ENCODE results near the gene ARMCX2.
"Not testable (repeated sequence)": the region's sequence is repeated elsewhere in the genome, so short reads cannot be mapped to it uniquely, and the experiment has no call there.

The ARMCX2 gene

GRCh38 chrX:101659601-101660063, at the start of gene ARMCX2:
Gene ARMCX2, minus strand, starts transcription at chrX:101659850. Its CDS starts 2,262 bp downstream, at chrX:101657588.
- peak within 1 kb of the TSS; percentile 58 for H3K4me3 ChIP-seq (ENCODE audit: low read depth, low read length)

GRCh38 chrX:101709384-101709783, 49.7 kb upstream of the ARMCX2 start:
- H3K4me3 ChIP-seq (ENCODE audit: low read depth, low read length) = no peak overlapping the region

- H3K4me3 ChIP-seq (ENCODE audit: low read depth, low read length) = no peak overlapping the region
Observed at GRCh38 chrX:101708163-101708562, 48.5 kb upstream of the ARMCX2 start.

- no peak overlapping the region for H3K4me3 ChIP-seq (ENCODE audit: low read depth, low read length)
Observed at GRCh38 chrX:101693476-101693875, 33.8 kb upstream of the ARMCX2 start.

- H3K4me3 ChIP-seq (ENCODE audit: low read depth, low read length) = no peak overlapping the region
Observed at GRCh38 chrX:101691835-101692234, 32.2 kb upstream of the ARMCX2 start.

- H3K4me3 ChIP-seq (ENCODE audit: low read depth, low read length) = no peak overlapping the region
Observed at GRCh38 chrX:101686574-101686973, 26.9 kb upstream of the ARMCX2 start.

- H3K4me3 ChIP-seq (ENCODE audit: low read depth, low read length) = no peak overlapping the region
Observed at GRCh38 chrX:101685923-101686322, 26.3 kb upstream of the ARMCX2 start.

- H3K4me3 ChIP-seq (ENCODE audit: low read depth, low read length) = no peak overlapping the region
Observed at GRCh38 chrX:101682723-101683122, 23.1 kb upstream of the ARMCX2 start.

GRCh38 chrX:101677028-101677427, 17.4 kb upstream of the ARMCX2 start:
- H3K4me3 ChIP-seq (ENCODE audit: low read depth, low read length) = no peak overlapping the region

- no peak overlapping the region for H3K4me3 ChIP-seq (ENCODE audit: low read depth, low read length)
Observed at GRCh38 chrX:101676571-101676970, 16.9 kb upstream of the ARMCX2 start.

GRCh38 chrX:101668143-101668542, 8.5 kb upstream of the ARMCX2 start:
- H3K4me3 ChIP-seq (ENCODE audit: low read depth, low read length) = no peak overlapping the region

- H3K4me3 ChIP-seq (ENCODE audit: low read depth, low read length) = peak overlapping the region; percentile 58
Observed at GRCh38 chrX:101658661-101659491, 774 bp downstream of the ARMCX2 start.

- no peak overlapping the region for H3K4me3 ChIP-seq (ENCODE audit: low read depth, low read length)
Observed at GRCh38 chrX:101657495-101657894, 2.2 kb downstream of the ARMCX2 start.

- H3K4me3 ChIP-seq (ENCODE audit: low read depth, low read length) = no peak overlapping the region
Observed at GRCh38 chrX:101656817-101657216, 2.8 kb downstream of the ARMCX2 start.

- no peak overlapping the region for H3K4me3 ChIP-seq (ENCODE audit: low read depth, low read length)
Observed at GRCh38 chrX:101655534-101655933, 4.1 kb downstream of the ARMCX2 start.

- H3K4me3 ChIP-seq (ENCODE audit: low read depth, low read length) = not testable (repeated sequence)
Observed at GRCh38 chrX:101647716-101648115, 11.9 kb downstream of the ARMCX2 start.

- H3K4me3 ChIP-seq (ENCODE audit: low read depth, low read length) = no peak overlapping the region
Observed at GRCh38 chrX:101642093-101642492, 17.6 kb downstream of the ARMCX2 start.

- no peak overlapping the region for H3K4me3 ChIP-seq (ENCODE audit: low read depth, low read length)
Observed at GRCh38 chrX:101639583-101639982, 20.1 kb downstream of the ARMCX2 start.

- no peak overlapping the region for H3K4me3 ChIP-seq (ENCODE audit: low read depth, low read length)
Observed at GRCh38 chrX:101619364-101619763, 40.3 kb downstream of the ARMCX2 start.

GRCh38 chrX:101617211-101618191, 42.1 kb downstream of the ARMCX2 start, which contains the start of gene ARMCX6:
Gene ARMCX6, minus strand, starts transcription at chrX:101618000. Its CDS starts 1,380 bp downstream, at chrX:101616620.
- peak within 1 kb of the TSS; percentile 50 for H3K4me3 ChIP-seq (ENCODE audit: low read depth, low read length)

GRCh38 chrX:101605728-101606127, 53.9 kb downstream of the ARMCX2 start:
- no peak overlapping the region for H3K4me3 ChIP-seq (ENCODE audit: low read depth, low read length)

Measured in iPS-11a (cell line).